HG02981 (cell line): Measurements from ENCODE around the gene ZNF546.
"Not testable (repeated sequence)": the region's sequence is repeated elsewhere in the genome, so short reads cannot be mapped to it uniquely, and the experiment has no call there.

Source experiments
- ATAC-seq: cut with Tn5 transposase; IDR thresholded peaks from one replicate; pipeline ENCODE4 v1.9.1; 2021; ENCODE audit warnings: mild to moderate bottlenecking, moderate library complexity; ENCODE audit not compliant: unreplicated experiment

ZNF546 gene

DNA sequence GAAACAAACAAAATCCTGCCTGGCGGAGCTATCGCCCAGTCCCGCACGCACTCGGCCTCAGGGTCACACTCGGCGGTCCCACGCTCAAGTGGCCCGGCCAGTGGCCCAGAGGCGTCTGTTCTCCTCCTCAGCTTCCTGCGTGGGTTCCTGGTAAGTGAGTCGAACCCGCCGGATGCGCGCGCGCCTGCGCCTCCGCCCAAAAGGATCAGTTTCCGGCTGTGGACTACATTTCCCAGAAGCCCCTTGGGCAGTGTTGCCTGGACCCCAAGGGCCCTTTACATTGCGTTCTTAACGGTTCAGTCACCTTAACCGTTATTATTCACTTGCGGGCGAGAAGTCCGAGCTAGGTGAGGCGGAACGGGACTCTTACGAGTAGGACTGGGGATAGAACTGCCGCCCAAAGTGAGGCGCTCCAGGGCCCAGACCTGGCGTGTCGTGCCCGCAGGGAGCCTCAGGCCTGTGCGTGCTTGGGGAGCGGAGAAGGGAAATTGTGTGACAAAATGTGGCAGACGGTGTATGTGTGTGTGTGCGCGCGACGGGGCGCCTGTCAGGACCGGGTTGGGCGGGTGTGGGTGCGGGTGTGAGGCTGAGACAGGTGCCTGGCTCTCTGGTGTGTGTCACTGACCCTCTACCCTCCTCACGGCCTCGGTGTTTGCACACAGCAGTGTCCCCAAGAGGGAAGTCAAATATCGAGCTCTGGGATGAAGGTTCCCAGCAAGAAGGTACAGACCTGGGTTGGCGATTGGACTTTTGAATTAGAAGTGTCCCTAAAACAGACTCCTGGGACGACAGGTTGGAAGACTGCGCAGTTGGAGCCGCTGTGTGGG, at the start of gene ZNF546:
Gene ZNF546, plus strand, starts transcription at position 250 of the 827 bp plus-strand sequence. CDS start 1,267 bp downstream, outside the sequence.
- ATAC-seq, result peak; percentile 87

DNA sequence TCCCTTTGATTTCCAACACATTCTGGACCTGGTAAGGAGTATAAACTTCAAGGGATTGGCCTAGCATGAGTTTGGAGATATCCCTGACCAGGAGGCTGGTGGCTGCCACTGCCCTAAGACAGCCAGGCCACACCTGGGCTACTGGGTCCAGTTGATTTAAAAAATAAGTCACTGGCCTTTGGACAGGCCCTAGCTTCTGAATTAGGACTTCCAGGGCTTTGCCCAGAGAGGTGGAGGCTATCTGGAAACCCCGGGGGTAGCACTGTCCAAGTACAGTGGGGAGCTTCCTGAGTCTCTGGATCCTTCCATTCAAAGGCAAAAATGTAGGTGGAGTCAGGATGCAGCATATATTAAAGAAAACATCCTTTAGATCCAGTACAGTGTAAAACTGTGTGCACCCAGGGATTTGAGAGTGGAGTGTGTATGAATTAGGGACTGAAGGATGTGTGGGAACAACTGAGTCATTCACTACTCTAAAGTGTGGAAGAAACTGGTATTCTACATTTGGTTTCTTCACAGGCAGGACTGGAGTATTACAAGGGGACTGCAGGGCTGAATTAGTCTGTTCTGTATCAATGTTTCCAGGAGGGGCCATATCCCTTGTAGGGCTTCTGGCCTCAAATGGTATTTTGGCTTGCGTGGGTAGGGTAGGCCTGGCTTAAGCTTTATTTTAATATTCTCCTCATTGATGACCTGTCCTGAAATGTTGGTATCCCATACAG, 47.7 kb upstream of the ZNF546 start:
- no peak for ATAC-seq

DNA sequence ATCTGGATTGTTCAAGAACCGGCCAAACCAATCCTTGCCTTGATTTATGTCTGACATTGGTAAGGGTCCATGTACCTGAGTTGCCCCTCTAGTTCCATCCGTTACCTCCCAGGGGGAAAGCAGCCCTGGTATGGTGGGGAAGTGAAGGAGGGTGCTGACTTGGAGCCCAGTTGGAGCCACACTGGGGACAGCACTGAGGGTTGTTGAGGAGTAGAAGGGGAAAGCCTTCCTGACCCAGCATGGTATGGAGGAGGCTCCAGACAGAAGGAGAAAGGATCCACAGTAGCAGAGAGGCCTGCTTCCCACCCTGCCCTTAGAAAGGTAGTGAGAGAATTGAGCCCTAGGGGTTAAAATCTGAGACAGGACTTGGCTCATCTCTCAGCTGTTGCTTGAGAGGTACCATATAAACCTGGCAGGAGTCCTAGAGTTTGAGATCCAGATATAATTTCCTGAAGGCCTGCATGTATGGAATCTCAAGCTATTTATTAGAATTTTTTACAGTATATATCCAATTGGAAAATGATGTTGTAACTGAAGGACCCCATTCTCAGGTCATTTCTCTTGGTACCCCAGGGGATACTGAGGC, 45.7 kb upstream of the ZNF546 start:
- no peak for ATAC-seq

- ATAC-seq, result no peak
Measured at GRCh38 chr19:39951686-39952085, 45.2 kb upstream of the ZNF546 start.

GRCh38 chr19:39953915-39954314, 42.9 kb upstream of the ZNF546 start:
- no peak for ATAC-seq

- not testable (repeated sequence) for ATAC-seq
Measured at GRCh38 chr19:39957886-39958285, 39.0 kb upstream of the ZNF546 start.

GRCh38 chr19:39958942-39959341, 37.9 kb upstream of the ZNF546 start:
- ATAC-seq, result not testable (repeated sequence)

DNA sequence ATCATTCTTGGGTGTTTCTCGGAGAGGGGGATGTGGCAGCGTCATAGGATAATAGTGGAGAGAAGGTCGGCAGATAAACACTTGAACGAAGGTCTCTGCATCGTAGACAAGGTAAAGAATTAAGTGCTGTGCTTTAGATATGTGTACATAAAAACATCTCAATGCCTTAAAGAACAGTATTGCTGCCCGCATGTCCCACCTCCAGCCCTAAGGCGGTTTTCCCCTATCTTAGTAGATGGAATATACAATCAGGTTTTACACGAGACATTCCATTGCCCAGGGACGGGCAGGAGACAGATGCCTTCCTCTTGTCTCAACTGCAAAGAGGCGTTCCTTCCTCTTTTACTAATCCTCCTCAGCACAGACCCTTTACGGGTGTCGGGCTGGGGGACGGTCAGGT, 37.5 kb upstream of the ZNF546 start:
- not testable (repeated sequence) for ATAC-seq

DNA sequence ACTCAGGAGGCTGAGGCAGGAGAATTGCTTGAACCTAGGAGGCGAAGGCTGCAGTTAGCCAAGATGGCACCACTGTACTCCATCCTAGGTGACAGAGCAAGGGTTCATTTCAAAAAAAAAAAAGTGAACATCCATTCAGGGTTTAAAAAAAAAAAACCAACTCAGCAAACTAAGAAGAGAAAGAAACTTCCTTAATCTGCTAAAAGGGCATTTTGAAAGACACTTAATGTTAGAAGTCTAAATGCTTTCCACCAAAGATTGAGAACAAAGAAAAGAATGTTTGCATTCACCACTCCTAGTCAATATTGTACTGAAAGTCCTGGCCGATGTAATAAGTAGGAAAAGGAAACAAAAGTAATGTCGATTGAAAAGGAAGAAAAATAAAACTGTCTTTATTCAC, 33.0 kb upstream of the ZNF546 start:
- ATAC-seq, result no peak

DNA sequence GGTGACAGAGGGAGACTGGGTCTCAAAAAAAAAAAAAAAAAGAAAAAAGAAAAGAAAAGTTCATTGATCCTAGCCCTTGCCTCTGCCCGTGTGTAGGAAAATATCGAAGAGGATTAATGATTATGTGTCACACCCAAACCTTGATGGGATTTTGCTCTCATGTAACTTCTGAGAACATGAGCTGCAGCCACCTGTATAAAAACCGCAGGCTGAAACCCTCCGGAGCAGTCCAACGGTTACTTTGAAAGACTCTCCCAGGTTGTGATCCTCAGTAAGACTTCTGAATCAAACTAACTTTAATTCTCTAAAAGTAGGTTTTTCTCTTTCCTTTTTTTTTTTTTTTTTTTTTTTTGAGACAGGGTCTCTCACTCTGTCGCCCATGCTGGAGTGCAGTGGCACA, 30.2 kb upstream of the ZNF546 start:
- ATAC-seq, result no peak

DNA sequence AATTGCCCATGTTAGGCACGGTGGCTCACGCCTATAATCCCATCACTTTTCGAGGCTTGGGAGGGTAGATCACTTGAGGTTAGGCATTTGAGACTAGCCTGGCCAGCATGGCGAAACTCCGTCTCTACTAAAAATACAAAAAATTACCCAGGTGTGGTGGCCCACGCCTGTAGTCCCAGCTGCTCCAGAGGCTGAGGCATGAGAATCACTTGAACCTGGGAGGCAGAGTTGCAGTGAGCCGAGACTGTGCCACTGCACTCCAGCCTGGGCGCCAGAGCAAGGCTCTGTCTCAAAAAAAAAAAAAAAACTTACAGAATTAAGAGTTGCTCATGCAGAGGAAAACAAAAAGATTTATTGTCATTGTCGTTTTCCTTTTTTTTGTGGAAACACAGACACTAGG, 29.3 kb upstream of the ZNF546 start:
- no peak for ATAC-seq

DNA sequence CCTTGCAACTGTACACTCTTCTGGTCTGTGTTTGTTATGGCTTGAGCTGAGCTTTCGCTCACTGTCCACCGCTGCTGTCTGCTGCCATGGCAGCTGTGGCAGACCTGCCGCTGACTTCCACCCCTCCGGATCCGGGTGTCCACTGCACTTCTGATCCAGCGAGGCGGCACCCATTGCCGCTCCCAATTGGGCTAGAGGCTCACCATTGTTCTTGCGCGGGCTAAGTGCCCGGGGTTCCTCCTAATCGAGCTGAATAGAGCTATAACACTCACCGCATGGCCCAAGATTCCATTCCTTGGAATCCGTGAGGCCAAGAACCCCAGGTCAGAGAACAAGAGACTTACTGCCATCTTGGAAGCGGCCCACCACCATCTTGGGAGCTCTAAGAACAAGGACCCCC, 28.1 kb upstream of the ZNF546 start:
- ATAC-seq, result no peak

DNA sequence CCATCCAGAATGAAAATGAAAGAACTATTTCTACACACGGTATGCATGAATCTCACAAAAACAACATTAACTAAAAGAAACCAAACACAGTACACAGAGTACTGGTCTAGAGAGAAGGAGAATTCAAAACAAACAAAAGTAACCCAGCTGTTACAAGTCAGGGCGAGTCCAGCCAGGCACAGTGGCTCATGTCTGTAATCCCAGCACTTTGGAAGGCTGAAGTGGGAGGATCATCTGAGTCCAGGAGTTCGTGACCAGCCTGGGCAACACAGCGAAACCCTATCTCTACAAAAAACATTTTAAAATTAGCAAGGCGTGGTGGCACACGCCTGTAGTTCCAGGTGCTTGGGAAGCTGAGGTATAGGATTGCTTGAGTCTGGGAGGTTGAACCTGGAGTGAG, 27.6 kb upstream of the ZNF546 start:
- no peak for ATAC-seq

- no peak for ATAC-seq
Measured at GRCh38 chr19:39969681-39970424, 27.0 kb upstream of the ZNF546 start.

DNA sequence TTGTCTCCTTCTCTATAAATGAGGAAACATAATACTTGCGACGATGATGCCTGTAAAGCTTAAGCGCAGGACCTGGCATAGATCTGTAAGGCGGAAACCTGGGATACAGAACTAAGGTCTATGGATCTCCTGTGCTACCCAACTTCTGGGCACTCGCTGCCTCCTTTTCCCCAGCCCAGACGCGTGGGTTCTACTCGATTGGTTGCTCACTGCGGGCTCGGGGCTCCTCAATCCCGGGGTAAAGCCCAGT, 26.5 kb upstream of the ZNF546 start:
- peak; percentile 6 for ATAC-seq

DNA sequence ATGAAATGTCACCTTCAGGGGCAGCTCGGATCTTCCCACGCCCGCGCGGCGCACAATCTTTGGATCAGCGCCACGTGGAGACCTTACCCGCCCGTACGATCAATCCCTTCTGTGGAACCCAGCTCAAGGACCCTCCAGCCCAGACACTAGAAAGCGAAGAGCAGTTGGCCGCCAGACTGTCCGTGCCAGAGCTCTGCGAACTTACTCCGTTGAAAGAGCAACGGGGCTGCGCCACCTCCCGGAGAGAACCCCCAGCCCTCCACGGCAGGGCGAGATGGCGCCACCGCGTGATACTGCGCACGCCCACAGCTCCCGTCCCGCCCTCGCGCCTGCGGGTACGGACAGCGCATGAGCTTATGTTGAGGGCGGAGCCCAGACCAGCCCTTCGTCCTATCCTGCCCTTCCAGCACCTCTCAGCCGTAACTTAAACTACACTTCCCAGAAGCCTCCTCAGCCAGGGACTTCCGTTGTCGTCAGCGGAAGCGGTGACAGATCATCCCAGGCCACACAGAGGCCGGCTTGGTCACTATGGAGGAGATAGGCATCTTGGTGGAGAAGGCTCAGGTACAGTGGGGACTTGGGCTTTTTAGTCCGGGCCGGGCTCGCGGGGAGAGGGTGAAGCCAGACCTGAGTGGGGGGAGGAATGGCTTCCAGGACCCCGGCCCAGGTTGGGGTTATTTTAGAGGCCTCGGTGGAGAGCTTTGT, 26.0 kb upstream of the ZNF546 start, which contains the start of gene PSMC4:
Gene PSMC4, plus strand, starts transcription at position 491 of the 705 bp plus-strand sequence. Its CDS starts 38 bp downstream, at position 529.
- ATAC-seq, result peak; percentile 92

DNA sequence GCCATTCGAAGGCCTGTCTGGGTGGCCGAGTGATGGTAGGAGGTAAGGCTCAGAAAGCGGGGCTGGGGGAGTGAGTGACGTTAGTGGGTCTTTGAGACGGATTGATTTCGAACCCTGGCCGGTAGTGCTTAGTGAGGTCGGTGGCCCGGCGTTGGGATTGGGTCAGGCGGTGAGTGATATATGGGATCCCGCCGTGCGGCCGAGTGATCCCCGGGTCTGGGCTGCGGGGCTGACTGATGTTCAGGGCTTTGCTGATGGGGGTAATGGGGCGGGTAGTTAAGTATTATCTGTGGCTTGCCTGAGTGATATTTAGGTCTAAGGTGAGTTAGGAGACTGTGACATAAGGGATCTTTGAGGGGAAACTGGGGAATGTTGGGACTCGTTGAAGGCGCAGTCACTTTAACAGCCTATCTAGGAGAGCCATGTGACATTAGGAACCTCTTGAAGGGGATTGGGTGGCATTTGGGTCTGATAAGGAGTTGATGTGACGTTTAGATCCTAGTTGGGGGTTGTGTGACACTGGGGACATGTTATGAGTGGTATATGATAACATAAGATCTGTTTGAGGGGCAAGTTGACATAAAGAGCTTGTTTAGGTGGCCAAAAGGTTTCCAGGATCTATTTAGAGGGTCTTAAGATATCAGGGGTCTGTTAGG, 25.4 kb upstream of the ZNF546 start:
- no peak for ATAC-seq

GRCh38 chr19:39974377-39975155, 22.3 kb upstream of the ZNF546 start:
- ATAC-seq, result no peak

DNA sequence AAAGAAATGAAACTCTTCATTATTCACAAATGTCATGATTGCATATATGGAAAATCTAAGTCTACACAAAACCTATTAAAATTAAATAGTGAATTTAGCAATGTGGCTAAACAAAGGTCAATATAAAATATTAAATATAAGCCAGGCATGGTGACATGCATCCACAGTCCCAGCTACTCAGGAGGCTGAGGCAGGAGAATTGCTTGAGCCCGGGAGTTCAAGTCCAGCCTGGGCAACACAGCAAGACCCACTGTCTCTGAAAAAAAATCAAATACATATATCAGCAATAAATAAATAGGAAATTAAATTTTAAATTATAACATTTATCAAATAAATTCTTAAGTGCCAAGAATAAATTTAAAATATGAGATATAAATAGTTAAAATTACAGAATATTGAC, 14.0 kb upstream of the ZNF546 start:
- no peak for ATAC-seq
